Hepatic stellate cell (primary cell): Measurements from ENCODE around the gene HOXA13.

Experiments used
- DNase-seq: peaks from one replicate; pipeline ENCODE4 v3.0.0; 2011; ENCODE audit warnings: low spot score

Gene HOXA13

DNA sequence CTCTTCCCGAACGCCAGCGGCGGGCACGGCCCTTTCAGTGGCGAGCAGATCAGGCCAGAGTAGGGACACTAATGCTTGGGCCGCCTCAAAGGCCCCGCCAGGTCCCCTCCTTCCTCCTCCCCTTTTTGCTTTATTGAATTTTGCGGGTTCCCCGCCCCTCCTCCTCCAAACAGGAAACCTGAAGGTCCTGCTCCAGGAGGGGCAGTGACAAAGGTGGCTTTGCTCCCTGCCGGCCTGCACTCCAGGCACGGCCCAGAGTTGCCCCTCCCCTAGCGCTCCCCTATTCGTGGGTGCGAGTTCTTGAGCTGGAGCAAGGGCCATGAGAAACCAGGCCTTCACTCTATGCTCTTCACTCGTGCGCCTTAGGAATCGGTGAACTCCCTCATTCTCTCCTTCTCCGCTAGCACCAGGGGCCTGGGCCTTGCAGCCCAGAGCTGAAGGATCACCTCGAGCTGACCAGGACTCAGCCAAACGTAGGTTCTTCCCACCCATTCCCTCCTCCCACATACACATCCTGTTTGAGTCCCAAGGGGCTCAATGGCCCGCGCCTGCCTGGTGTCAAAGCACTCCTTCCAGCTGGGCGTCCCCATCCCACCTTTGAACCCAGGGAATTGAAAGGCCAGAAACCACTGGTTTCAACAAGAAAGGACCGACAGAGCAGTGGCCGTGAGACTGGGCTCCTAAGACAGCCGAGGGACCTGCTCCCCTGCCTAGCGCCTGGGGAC lies 51.7 kb downstream of the HOXA13 start:
- DNase-seq, result no peak

DNA sequence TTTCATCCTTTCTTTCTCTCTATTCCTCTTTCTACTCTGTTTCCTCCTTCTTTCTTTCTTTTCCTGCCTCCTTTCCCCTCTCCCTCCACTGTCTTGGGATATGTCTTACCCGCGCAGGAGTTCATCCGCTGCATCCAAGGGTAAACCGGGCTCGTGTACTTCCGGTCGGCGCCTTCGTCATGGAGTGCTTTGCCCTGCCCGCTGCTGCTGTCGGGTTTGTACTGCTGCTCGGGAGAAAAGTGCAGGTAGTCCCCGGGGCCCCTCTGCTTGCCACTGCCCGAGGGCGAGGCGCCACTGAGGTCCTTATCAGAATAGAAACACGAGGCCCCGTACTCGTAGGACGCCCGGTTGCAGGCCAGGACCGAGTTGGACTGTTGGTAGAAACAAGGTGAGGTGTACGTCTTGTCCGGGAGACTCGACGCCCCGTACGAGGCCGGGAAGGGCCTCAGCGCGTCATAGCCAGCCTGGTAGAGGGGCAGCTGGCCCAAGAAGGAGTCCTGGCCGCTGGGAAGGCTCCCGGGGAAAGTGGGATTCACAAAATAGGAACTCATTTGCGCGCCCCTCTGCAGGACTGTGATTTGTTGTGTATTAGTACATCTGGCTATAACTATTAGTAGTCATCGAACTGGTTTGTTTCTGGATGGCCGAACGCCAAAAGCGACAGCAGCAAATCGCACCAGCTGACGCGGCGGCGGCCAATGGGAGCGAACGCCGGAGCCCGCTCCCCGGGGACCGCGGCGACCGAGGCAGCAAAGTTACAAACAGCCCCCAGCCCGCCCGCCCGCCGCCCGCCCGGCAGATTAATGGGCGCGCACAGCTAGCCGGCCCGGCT lies 52.5 kb downstream of the HOXA13 start, which contains the start of gene HOXA6:
Gene HOXA6 (minus strand): TSS at position 576 of the 832 bp plus-strand sequence. CDS start 25 bp downstream, at position 551.
- no peak for DNase-seq

DNA sequence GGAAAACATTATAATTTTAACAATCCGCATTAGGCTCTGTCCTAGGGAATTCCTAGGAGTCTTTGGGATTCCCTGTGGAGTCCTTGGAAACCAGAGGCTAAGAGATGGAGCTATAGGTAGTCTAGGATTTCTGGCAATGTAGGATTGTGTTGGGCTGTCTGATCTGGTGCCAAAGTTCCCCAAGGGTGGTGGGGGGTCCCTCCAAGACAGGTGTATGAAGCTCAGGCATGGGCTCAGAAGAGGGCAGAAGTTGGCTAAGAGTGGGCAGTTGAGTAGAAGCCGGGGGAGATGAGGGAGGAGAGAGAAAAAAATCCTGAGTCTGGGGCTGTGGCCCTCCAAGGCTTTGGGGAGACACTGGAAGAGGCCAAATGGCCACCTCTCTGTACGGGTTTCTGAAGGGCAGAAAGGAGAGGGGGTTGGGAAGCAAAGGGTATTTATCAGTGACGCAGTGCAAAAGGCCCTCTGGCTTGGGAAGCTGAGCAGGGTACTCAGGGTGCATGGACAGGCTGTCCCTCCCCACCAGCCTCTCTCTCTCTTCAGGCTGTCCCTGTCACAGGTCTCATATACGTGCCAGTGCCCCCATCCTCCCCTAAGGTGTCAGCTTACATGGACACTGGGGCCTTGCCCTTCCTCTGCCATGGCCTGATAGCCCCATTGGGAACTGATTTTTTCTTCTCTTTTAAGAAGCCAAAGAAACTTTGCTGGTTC lies 53.2 kb downstream of the HOXA13 start:
- DNase-seq, result no peak

DNA sequence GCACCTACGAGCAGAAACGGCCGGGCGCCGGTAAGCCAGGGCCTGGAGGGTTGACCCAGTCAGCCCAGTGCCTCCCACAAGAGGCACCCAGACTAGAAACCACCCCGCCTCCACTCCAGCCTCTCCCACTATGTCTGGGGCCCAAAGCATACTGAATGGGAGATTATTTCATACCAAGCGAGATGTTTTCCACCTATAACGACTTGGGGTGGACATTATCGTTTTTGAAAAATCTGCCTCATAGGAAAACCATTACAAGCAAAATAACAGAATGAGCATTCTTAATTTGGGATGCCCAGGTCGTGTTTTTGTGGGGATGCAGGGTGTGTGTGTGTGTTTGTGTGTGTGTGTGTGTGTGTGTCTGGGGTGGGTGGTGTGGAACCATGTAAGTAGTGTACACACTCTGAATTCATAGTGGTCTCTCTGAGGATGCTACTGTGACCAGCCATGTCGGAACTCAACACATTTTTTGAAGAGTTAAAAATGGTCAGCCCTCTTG lies 53.9 kb downstream of the HOXA13 start:
- no peak for DNase-seq

DNA sequence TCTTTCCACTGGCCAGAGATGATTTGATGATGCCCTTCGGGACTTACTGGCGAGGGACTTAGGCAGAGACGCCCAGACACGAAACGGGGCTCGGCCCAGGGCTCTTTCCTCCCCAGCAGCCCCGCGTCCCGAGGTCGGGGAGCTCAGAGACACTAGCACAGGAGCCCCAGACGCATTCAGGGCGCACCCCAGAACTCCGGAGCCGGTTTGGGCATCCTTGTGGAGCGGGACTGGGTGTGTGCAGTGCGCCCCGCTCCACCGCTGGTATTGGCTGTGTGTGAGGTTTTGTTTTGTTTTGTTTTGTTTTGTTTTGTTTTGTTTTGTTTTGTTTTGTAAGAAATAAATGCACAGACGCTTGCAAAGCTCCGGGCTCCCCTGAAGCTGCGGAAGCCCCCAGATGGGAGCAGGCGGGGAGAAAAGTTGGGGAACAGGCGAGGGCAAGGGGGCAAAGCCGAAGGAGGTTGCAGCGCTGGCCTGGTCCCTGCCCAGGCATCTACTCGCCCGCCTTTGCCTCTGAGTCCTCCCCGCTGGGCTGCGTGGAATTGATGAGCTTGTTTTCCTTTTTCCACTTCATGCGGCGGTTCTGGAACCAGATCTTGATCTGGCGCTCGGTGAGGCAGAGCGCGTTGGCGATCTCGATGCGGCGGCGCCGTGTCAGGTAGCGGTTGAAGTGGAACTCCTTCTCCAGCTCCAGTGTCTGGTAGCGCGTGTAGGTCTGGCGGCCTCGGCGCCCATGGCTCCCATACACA lies 54.6 kb downstream of the HOXA13 start:
- DNase-seq, result no peak

DNA sequence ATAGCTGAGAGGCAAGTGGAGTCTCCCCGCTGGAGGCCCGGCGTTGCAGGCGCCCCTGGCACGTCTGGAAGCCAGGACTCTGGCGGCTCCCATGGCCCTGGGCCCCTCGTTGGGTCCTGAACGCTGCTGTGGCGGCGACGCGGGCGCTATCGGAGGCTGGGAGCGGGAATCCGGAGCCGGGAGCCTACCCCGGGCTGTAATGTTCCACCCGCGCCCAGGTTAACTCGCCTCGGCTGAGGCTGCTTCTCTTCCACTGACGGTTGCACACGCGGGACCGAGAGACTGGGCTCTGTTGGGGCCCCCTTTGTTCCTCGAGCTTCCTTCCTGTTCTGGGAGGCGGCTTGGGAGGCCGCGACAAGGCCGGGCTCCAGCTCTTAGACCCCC lies 55.1 kb downstream of the HOXA13 start:
- no peak for DNase-seq
